HG02763 (cell line): ENCODE results near the gene HDAC6.
"Not testable (repeated sequence)": the region's sequence is repeated elsewhere in the genome, so short reads cannot be mapped to it uniquely, and the experiment has no call there.

ENCODE experiments used
- ATAC-seq: cut with Tn5 transposase; IDR thresholded peaks from one replicate; pipeline ENCODE4 v1.9.1; 2021; ENCODE audit warnings: mild to moderate bottlenecking, moderate library complexity; ENCODE audit not compliant: unreplicated experiment

HDAC6 gene

GRCh38 chrX:48789366-48790220 is 12.3 kb upstream of the HDAC6 start:
- no peak for ATAC-seq

GRCh38 chrX:48790477-48790876 is 11.4 kb upstream of the HDAC6 start:
- no peak for ATAC-seq

GRCh38 chrX:48791063-48791820 is 10.6 kb upstream of the HDAC6 start:
- no peak for ATAC-seq

GRCh38 chrX:48792219-48792618 is 9.6 kb upstream of the HDAC6 start:
- ATAC-seq, result no peak

- ATAC-seq, result no peak
Observed at GRCh38 chrX:48793935-48794334, 7.9 kb upstream of the HDAC6 start.

GRCh38 chrX:48794340-48794910 is 7.4 kb upstream of the HDAC6 start:
- no peak for ATAC-seq

GRCh38 chrX:48794911-48795515 is 6.9 kb upstream of the HDAC6 start:
- ATAC-seq, result no peak

GRCh38 chrX:48798318-48798717 is 3.5 kb upstream of the HDAC6 start:
- ATAC-seq, result no peak

- no peak for ATAC-seq
Observed at GRCh38 chrX:48800574-48801279, 1.1 kb upstream of the HDAC6 start.

- ATAC-seq, result peak; percentile 37
Observed at GRCh38 chrX:48802089-48802904, 430 bp downstream of the HDAC6 start.

GRCh38 chrX:48802905-48803200 is 986 bp downstream of the HDAC6 start:
- no peak for ATAC-seq

- ATAC-seq, result no peak
Observed at GRCh38 chrX:48806081-48806480, 4.2 kb downstream of the HDAC6 start.

- no peak for ATAC-seq
Observed at GRCh38 chrX:48813644-48814043, 11.8 kb downstream of the HDAC6 start.

- no peak for ATAC-seq
Observed at GRCh38 chrX:48814722-48815121, 12.9 kb downstream of the HDAC6 start.

GRCh38 chrX:48815266-48815665 is 13.4 kb downstream of the HDAC6 start:
- ATAC-seq, result no peak

- no peak for ATAC-seq
Observed at GRCh38 chrX:48816014-48816810, 14.3 kb downstream of the HDAC6 start.

- no peak for ATAC-seq
Observed at GRCh38 chrX:48818098-48818497, 16.2 kb downstream of the HDAC6 start.

- no peak for ATAC-seq
Observed at GRCh38 chrX:48818866-48819265, 17.0 kb downstream of the HDAC6 start.

- not testable (repeated sequence) for ATAC-seq
Observed at GRCh38 chrX:48819394-48819793, 17.5 kb downstream of the HDAC6 start.
